DND-41 (cell line): ENCODE measurements around the gene MAPK10.

Experiments
- ATAC-seq: fragments of 200-7000 bp; cut with Tn5 transposase; 3 replicates; pipeline ENCODE4 v1.9.1; 2021; ENCODE audit warnings: low read depth; ENCODE audit not compliant: insufficient read depth
- DNase-seq: peaks from one replicate; pipeline ENCODE4 v3.0.0-alpha.2; 2020
- H2AFZ ChIP-seq: 2 replicates; pipeline ENCODE4 v1.6.0; 2012; ENCODE audit warnings: low read depth, low read length
- H3K27ac ChIP-seq: 2 replicates; pipeline ENCODE4 v1.5.1; 2012; ENCODE audit warnings: low read length, inconsistent platforms
- H3K27me3 ChIP-seq: fragments of 200-600 bp; sonication (generic); 2 replicates; pipeline ENCODE4 v1.6.0; 2012; ENCODE audit warnings: low read length, mild to moderate bottlenecking, inconsistent platforms; ENCODE audit not compliant: insufficient read depth, poor library complexity
- H3K36me3 ChIP-seq: 2 replicates; pipeline ENCODE4 v1.5.1; 2012; ENCODE audit warnings: low read length, inconsistent platforms; ENCODE audit not compliant: insufficient read depth
- H3K4me1 ChIP-seq: 2 replicates; pipeline ENCODE4 v1.5.1; 2012; ENCODE audit warnings: mild to moderate bottlenecking, low read length; ENCODE audit not compliant: insufficient read depth
- H3K4me2 ChIP-seq: 2 replicates; pipeline ENCODE4 v1.6.0; 2012; ENCODE audit warnings: mild to moderate bottlenecking, moderate library complexity, low read length, inconsistent platforms; ENCODE audit not compliant: insufficient read depth
- H3K4me3 ChIP-seq, 2 experiments: fragments of 200-600 bp in 1 of 2; shearing (Covaris generic) in 1 of 2; 2 replicates each; pipeline ENCODE4 v1.5.1; 2012 to 2016; ENCODE audit warnings: inconsistent platforms in 2 of 2, low read length in 2 of 2, mild to moderate bottlenecking in 2 of 2, low read depth in 1 of 2, moderate library complexity in 1 of 2
- H3K79me2 ChIP-seq: 2 replicates; pipeline ENCODE4 v1.6.0; 2012; ENCODE audit warnings: low read length, inconsistent platforms; ENCODE audit not compliant: insufficient read depth
- H3K9ac ChIP-seq: 2 replicates; pipeline ENCODE4 v1.6.0; 2012; ENCODE audit warnings: low read depth, mild to moderate bottlenecking, inconsistent platforms, low read length, moderate library complexity
- H3K9me3 ChIP-seq: 2 replicates; pipeline ENCODE4 v1.5.1; 2012; ENCODE audit warnings: low read length, moderate library complexity, mild to moderate bottlenecking, inconsistent platforms; ENCODE audit not compliant: insufficient read depth, severe bottlenecking
- H4K20me1 ChIP-seq: 2 replicates; pipeline ENCODE4 v1.6.0; 2012; ENCODE audit warnings: low read length; ENCODE audit not compliant: insufficient read depth
- CTCF ChIP-seq: IDR thresholded peaks from 2 replicates; pipeline ENCODE4 v1.5.1; 2012; ENCODE audit warnings: borderline replicate concordance, low read length, moderate library complexity, mild to moderate bottlenecking; ENCODE audit not compliant: poor library complexity, severe bottlenecking; ENCODE audit errors: extremely low read depth
- EZH2 ChIP-seq: IDR thresholded peaks from 3 replicates; pipeline ENCODE4 v1.6.1; 2012; ENCODE audit warnings: borderline replicate concordance, low read depth, mild to moderate bottlenecking, moderate library complexity, low read length, inconsistent platforms; ENCODE audit not compliant: severe bottlenecking

The MAPK10 gene

GRCh38 chr4:86300516-86300915, 59.3 kb downstream of the MAPK10 start:
- Histone ChIP-seq H4K20me1 (no peaks in the 10 kb centered on the region), H3K4me1 (no peaks in the 10 kb centered on the region), H3K79me2 (no peaks in the 10 kb centered on the region), H3K27me3 (no peaks in the 10 kb centered on the region), H3K4me3 (no peak overlapping the region), H3K27ac (no peak overlapping the region), H2AFZ (no peak overlapping the region), H3K9ac (no peak overlapping the region), H3K9me3 (no peaks in the 10 kb centered on the region), H3K36me3 (no peaks in the 10 kb centered on the region), H3K4me2 (no peak overlapping the region)
- no peak for DNase-seq
- no peak for TF ChIP-seq EZH2
- no peak for TF ChIP-seq CTCF
- no peak for ATAC-seq

- TF ChIP-seq CTCF (no peak), EZH2 (no peak)
- no peak overlapping the region for H3K9ac ChIP-seq
- no peaks in the 10 kb centered on the region for H3K4me1 ChIP-seq
- no peak overlapping the region for H3K27ac ChIP-seq
- no peak overlapping the region for H2AFZ ChIP-seq
- DNase-seq (no peak), ATAC-seq (no peak)
- no peaks in the 10 kb centered on the region for H4K20me1 ChIP-seq
- H3K4me2 ChIP-seq = no peak overlapping the region
- no peak overlapping the region for H3K4me3 ChIP-seq
- no peaks in the 10 kb centered on the region for H3K9me3 ChIP-seq
- H3K36me3 ChIP-seq = no peaks in the 10 kb centered on the region
- H3K79me2 ChIP-seq = no peaks in the 10 kb centered on the region
- no peaks in the 10 kb centered on the region for H3K27me3 ChIP-seq
Observed at GRCh38 chr4:86296865-86297264, 63.0 kb downstream of the MAPK10 start.

GRCh38 chr4:86294883-86295282, 65.0 kb downstream of the MAPK10 start:
- Histone ChIP-seq H2AFZ (no peak overlapping the region), H3K27ac (no peak overlapping the region), H3K4me2 (no peak overlapping the region)

More at GRCh38 chr4:86294883-86295282, 65.0 kb downstream of the MAPK10 start:
- Histone ChIP-seq H4K20me1 (no peaks in the 10 kb centered on the region), H3K4me3 (no peak overlapping the region), H3K9me3 (no peaks in the 10 kb centered on the region), H3K27me3 (no peaks in the 10 kb centered on the region), H3K4me1 (no peaks in the 10 kb centered on the region), H3K36me3 (no peaks in the 10 kb centered on the region), H3K9ac (no peak overlapping the region), H3K79me2 (no peaks in the 10 kb centered on the region)
- ATAC-seq (no peak), DNase-seq (no peak)
- TF ChIP-seq CTCF (no peak), EZH2 (no peak)
